NT2/D1 (cell line): ENCODE results near the gene PPP1R37.

Source experiments
- SUZ12 ChIP-seq: IDR thresholded peaks from 2 replicates; pipeline ENCODE4 v1.6.1; 2011; ENCODE audit not compliant: insufficient read length, insufficient read depth; ENCODE audit errors: extremely low read depth
- ZNF274 ChIP-seq: IDR thresholded peaks from 2 replicates; pipeline ENCODE4 v1.6.1; 2011; ENCODE audit warnings: mild to moderate bottlenecking, low read depth, low read length

DNA sequence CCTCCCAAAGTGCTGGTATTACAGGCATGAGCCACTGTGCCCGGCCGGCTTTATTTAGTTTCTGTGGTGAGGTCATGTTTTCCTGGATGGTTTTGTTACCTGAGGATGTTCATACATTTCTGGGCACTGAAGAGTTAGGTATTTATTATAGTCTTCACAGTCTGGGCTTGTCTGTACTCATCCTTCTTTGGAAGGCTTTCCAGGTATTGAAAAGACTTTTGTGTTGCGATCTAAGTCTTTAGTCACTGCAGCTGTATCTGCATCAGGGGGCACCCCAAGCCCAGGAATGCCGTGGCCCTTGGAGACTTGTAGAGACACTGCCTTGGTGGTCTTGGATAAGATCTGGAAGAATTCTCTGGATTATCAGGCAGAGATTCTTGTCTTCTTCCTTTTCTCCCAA, 98.4 kb downstream of the PPP1R37 start:
- TF ChIP-seq ZNF274 (no peak), SUZ12 (no peak)
